GM21526 (cell line): Measurements from ENCODE around the gene CIT.
"Not testable (repeated sequence)": the region's sequence is repeated elsewhere in the genome, so short reads cannot be mapped to it uniquely, and the experiment has no call there.

Experiments used
- ATAC-seq: cut with Tn5 transposase; IDR thresholded peaks from one replicate; pipeline ENCODE4 v1.9.1; 2021; ENCODE audit warnings: moderate library complexity; ENCODE audit not compliant: unreplicated experiment, low FRiP score

Gene CIT

DNA sequence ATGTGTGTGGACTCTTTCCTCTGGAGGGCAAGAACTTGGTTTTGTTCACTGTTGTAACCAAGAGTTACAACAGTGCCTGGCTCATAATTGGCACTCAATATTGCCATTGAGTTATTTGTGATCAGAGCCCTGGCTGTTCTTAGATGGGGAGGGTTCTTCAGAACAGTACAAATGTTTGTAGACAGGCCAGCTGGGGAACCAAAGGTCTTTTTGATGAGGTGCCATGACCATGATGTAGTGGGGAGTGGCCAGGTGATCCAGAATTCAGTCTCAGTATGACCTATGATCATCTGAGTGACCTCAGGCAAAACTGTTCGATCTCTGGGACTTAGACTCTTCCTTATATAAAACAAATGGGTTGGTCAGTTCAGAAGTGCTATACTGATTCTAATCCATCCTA lies 212.5 kb downstream of the CIT start:
- ATAC-seq, result no peak

DNA sequence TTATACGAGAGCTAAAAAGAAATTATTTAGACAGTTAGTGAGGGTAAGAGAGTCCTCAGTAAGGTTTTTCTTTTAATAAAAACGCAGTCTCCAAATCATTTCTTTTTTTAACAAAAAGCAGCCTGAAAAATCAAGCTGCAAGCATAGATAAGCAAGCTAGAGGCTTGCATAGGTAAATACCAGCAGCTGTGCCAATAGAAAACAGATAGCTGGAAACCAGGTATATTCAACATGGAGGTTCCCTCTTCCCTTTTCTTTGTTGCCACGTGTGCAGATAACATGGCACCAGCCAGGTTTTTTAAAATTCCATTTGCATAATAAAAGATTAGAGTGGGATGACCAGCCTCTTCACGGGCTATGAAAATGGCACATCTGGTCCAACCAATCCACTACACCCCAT lies 215.2 kb downstream of the CIT start:
- ATAC-seq, result no peak

DNA sequence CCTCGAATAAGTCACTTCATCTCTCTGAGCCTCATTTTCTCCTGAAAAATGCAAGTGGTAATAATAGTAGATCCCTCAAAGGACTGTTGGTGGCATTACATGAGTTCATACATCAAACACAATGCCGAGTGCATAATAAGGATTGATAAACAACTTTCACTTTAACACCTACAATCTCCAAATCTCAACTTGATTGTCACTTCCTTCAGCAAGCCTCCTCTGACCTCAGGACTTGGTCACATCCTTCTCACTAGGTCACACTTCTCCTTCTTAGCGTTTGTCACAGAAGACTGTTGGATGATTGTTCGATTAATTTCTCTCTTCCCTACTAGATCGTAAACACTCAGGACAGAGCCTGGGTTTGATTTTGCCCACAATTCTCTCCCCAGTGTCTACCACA lies 217.0 kb downstream of the CIT start:
- ATAC-seq, result no peak

DNA sequence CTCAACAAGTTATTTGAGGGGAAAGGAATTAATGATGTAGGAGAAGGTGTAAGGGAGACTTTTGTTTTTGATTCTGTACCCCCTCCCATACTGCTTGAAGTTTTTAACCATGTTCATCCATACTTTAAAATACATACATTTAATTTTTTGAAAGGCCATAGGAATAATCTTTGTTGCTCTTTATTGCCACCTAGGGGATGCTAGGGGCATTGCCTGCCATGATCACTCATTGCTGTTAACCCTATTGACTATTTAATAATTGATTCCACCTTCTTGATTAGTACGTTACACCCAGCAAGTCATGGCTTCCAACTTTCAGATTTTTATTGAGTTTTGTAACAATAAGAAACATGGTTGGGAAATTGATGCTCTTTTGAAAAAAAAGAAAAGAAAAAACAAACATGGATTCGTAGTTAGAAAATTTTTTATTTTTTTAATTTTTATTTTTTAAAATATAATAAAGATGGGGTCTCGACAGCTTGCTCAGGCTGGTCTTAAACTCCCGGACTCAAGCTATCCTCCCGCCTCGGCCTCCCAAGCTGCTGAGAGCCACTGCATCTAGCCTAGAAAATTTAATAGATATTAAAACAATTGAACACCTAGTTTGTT lies 217.7 kb downstream of the CIT start:
- ATAC-seq, result peak; percentile 61

DNA sequence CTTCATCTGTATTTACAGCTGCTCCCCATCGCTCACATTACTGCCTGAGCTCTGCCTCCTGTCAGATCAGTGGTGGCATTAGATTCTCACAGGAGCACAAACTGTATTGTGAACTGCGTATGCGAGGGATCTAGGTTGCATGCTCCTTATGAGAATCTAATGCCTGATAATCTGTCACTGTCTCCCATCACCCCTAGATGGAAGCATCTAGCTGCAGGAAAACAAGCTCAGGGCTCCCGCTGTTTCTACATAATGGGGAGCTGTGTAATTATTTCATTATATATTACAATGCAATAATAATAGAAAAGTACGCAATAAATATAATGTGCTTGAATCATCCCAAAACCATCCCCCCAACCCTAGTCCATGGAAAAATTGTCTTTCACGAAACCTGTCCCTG lies 219.0 kb downstream of the CIT start:
- not testable (repeated sequence) for ATAC-seq

DNA sequence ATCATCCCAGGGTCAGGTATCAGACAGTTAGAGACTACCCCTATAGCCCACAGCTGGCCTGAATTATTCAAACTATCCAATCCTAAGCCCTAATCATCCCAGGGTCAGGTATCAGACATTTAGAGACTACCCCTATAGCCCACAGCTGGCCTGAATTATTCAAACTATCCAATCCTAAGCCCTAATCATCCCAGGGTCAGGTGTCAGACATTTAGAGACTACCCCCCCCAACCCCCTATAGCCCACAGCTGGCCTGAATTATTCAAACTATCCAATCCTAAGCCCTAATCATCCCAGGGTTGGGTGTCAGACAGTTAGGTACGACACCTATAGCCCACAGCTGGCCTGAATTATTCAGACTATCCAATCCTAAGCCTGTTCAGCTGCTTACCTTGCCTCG lies 220.1 kb downstream of the CIT start:
- not testable (repeated sequence) for ATAC-seq

DNA sequence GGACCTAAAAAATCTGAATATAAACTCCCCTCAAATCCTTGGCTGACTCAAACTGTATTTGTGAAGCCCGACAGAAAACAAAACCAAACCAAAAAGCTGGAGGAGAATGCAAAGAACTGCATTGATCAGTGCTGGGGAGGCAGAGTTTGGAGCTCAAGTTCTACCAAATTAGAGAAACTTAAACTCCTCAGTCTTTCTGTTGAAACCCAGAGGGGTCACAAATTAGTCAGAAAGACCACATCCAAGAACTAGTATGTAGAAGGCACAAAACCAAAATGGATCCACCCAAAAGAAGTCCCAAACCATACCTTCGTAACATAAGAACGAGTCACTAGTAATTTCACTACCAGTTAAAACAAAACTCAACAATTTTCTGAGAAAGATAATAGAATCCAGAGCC lies 224.5 kb downstream of the CIT start:
- no peak for ATAC-seq

DNA sequence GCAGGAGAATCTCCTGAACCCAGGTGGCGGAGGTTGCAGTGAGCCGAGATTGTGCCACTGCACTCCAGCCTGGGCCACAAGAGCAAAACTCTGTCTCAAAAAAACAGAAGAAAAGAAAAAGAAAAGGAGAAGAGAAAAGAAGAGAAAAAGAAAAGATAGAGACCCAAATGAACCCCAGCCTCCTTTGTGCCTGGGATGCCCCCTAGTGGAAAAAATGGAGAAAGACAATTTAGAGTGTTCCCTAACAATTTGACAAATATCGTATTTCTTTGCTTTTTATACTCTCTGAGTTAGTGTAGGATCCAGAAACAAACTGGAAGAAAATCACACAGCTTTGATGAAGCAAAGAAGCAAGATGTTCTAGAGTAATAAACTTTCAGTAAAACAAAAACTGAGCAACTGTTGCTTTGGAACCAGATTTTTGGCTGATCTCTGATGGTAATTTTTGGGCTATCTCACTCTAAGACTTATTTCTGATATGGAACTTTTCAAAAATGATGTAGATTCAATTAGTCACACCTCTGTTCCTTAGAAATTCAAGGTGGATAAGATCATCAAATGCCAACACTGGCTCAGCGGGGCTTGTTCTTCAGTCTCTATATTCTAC lies 227.8 kb downstream of the CIT start:
- no peak for ATAC-seq

DNA sequence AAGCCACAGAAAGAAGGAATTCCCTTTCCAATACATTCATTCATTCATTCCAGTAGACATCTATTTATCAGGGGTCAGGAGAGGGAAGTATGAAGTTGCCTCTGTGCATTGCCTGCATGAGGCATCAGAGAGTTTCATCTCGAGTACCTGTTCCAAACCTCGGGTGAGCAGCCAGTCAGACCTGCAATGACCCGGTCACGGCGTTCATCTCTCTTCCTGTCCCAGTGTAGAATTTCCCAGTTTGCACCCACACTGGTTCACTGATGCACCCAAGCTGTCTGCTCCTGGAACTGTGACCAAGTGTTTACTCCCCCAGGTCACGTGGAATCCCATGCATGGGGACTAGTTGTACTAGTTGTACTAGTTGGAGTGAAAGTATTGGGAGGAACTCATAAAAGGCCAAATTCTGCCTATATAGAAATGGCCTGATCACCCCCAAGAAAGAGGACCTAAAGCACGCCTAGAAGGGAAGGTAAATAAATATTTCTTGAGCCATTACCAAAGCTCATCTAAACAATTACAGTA lies 231.5 kb downstream of the CIT start:
- ATAC-seq, result no peak

DNA sequence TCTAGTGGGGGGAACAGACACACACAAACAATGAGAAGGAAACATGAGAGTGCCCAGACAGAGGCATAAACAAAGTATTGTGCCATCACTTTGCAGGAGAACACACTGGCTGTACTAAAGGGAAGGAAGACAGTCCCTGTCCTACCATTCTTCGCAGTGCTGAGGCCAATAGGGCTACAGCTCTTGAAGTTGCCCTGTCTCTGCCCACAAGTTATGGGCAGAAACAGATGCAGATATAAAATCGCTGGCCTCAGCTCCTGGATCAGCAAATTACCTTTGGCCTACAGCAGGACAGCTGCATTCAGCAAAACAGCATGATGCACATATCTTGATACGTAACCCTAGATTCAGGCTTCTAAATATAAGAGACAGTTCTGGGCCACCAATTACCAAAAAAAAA lies 232.2 kb downstream of the CIT start:
- no peak for ATAC-seq

DNA sequence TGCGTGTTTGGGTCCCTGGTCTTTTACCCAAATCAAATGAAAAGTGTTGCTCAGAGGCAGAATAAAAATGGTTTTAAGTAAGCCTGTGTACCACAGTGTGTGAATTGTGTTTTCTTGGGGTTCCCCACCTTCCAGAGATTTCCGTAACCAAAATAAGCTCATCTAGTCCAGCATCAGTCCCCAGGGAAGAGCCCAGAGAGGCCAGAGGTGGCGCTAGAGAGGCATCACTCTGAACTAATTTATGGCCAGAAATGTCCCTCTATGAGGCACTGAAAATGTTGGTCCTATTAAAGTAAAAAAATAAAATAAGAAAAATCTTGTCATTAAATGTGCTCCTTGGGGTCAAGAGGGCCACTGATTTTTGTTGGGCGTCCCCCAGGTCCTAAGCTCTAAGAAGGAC lies 234.1 kb downstream of the CIT start:
- no peak for ATAC-seq
